K562 (cell line): ENCODE results near the gene ZWINT. TPM values are rescaled to one million over a fixed set of nuclear protein-coding genes. Genes with fewer than 3 reads are reported as not detected.

Experiments
- ATF7 ChIP-seq: fragments of 450-650 bp; IDR thresholded peaks from 2 replicates; pipeline ENCODE4 v1.7.1; 2014; ENCODE audit warnings: mild to moderate bottlenecking, moderate library complexity
- CHD1 ChIP-seq: fragments of 200-600 bp; sonication (generic); IDR thresholded peaks from one replicate; pipeline ENCODE4 v1.6.1; 2012; ENCODE audit warnings: mild to moderate bottlenecking, moderate library complexity, low read length, inconsistent platforms
- CXXC5 ChIP-seq: fragments of 250-450 bp; sonication (Bioruptor Pico); IDR thresholded peaks from 2 replicates; pipeline ENCODE4 v1.8.0; 2022; ENCODE audit warnings: inconsistent platforms, mild to moderate bottlenecking, moderate library complexity
- DNMT1 ChIP-seq: fragments of 450-650 bp; IDR thresholded peaks from 2 replicates; pipeline ENCODE4 v1.6.1; 2016; ENCODE audit warnings: antibody characterized with exemption, mild to moderate bottlenecking
- DPF2 ChIP-seq: fragments of 450-650 bp; IDR thresholded peaks from 2 replicates; pipeline ENCODE4 v1.6.1; 2016
- FUS ChIP-seq: fragments of 200-400 bp; formaldehyde crosslinking; optimal IDR thresholded peaks from 2 replicates; pipeline ENCODE3; 2017; ENCODE audit warnings: low read depth, low read length
- MAFG ChIP-seq: fragments of 450-650 bp; conservative IDR thresholded peaks from 2 replicates; pipeline ENCODE4 v1.6.1; 2016; ENCODE audit warnings: missing genetic modification characterization, missing compliant biosample characterization
- MAFK ChIP-seq: IDR thresholded peaks from 2 replicates; pipeline ENCODE4 v1.6.1; 2011; ENCODE audit warnings: low read length, improper control_type of control experiment
- MED1 ChIP-seq: sonication (generic); formaldehyde crosslinking; IDR thresholded peaks from 2 replicates; pipeline ENCODE4 v1.8.1; 2023; ENCODE audit warnings: missing genetic modification reagents, borderline replicate concordance
- MIER1 ChIP-seq: fragments of 450-650 bp; IDR thresholded peaks from 2 replicates; pipeline ENCODE4 v1.6.1; 2016; ENCODE audit warnings: antibody characterized with exemption, mild to moderate bottlenecking, low read depth
- OTX1 ChIP-seq: fragments of 450-650 bp; formaldehyde crosslinking; IDR thresholded peaks from 2 replicates; pipeline ENCODE4 v1.4.0; 2022; ENCODE audit warnings: mild to moderate bottlenecking
- PHB ChIP-seq: fragments of 250-450 bp; sonication (Bioruptor Pico); IDR thresholded peaks from 2 replicates; pipeline ENCODE4 v1.5.0; 2021
- PTRF ChIP-seq: fragments of 450-650 bp; IDR thresholded peaks from 2 replicates; pipeline ENCODE4 v1.6.1; 2016; ENCODE audit warnings: mild to moderate bottlenecking, missing genetic modification characterization, missing compliant biosample characterization
- SAFB2 ChIP-seq: fragments of 200-400 bp; formaldehyde crosslinking; IDR thresholded peaks from 2 replicates; pipeline ENCODE4 v1.6.1; 2018; ENCODE audit warnings: borderline replicate concordance, low read length, low read depth, moderate library complexity; ENCODE audit not compliant: severe bottlenecking
- SUPT5H ChIP-seq: fragments of 450-650 bp; IDR thresholded peaks from 2 replicates; pipeline ENCODE4 v1.6.1; 2016
- TCF7 ChIP-seq: sonication (generic); IDR thresholded peaks from 2 replicates; pipeline ENCODE4 v1.6.1; 2016; ENCODE audit warnings: antibody characterized with exemption, borderline replicate concordance
- ZBED1 ChIP-seq: IDR thresholded peaks from 2 replicates; pipeline ENCODE4 v1.6.1; 2014
- ZNF12 ChIP-seq: sonication (generic); formaldehyde crosslinking; IDR thresholded peaks from 2 replicates; pipeline ENCODE4 v1.4.0; 2020; ENCODE audit warnings: mild to moderate bottlenecking, missing genetic modification reagents
- ZNF224 ChIP-seq: sonication (generic); formaldehyde crosslinking; IDR thresholded peaks from 2 replicates; pipeline ENCODE4 v1.8.0; 2022; ENCODE audit warnings: mild to moderate bottlenecking, missing genetic modification reagents
- ZNF316 ChIP-seq: fragments of 450-650 bp; IDR thresholded peaks from 2 replicates; pipeline ENCODE4 v1.6.1; 2016
- polyA plus RNA-seq, 8 experiments: library from polyadenylated mRNA; depleted of rRNA in 4 of 8; stranded (reverse) in 5 of 8; unstranded in 3 of 8; fragments of >200 nt; fragmentation: Nextera tagmentation in 2 of 8; fragmentation: Illumina TruSeq in 1 of 8; extraction: Ambion mirVana in 2 of 8; extraction: Trizol in 1 of 8; gene quantifications; 2 replicates each; pipeline versions ENCODE4 v1.2.1 to v1.2.3, GENCODE V29; 2011 to 2014; ENCODE audit warnings: inconsistent platforms in 1 of 8, missing spikeins in 1 of 8
- total RNA-seq, 7 experiments: library from RNA; depleted of rRNA in 6 of 7; stranded (reverse); fragments of >200 nt in 6 of 7; fragmentation: Illumina TruSeq in 2 of 7; extraction: Trizol in 2 of 7; gene quantifications; 2 replicates each; pipeline versions ENCODE4 v1.2.1 to v1.2.3, GENCODE V29; 2011 to 2021; ENCODE audit warnings: low replicate concordance in 1 of 7
- TF ChIP-seq, protein P1 (sequence below): sonication (generic); formaldehyde crosslinking; IDR thresholded peaks from 2 replicates; pipeline ENCODE4 v1.8.0; 2022; ENCODE audit warnings: missing genetic modification reagents, mild to moderate bottlenecking, borderline replicate concordance

The ZWINT gene
- total and polyA plus RNA-seq, 9 of the 15 experiments (the other 6 are each of a cell fraction or from before 2014, with no cell fraction given): 122 to 245 (median 160) TPM

DNA sequence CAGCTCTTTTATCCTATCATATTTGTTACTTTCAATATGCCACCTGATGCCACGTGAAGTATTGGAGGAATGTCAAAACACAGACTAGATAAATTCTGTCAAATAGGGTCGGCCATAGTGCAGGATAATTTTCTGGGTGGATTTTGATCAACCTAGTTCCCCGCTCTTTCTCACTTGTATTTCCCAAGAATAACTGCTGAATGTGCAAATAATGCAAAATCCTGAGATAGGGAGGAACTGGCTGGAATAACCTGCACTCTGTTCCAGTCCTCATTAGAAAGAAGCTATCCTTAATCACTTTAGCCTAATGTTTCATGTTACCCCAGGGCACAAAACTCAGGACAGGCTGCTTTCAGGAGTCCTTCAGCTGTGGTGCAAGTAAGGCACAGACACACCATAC, 33.9 kb downstream of the ZWINT start (continued):
- TF ChIP-seq TCF7 (no peak), ZNF12 (CRISPR knock-in tag) (no peak), PTRF (tag) (no peak), FUS (no peak), DNMT1 (no peak), MAFG (tag) (peak; percentile 31; the same call in 1 of the 2 replicates), MIER1 (no peak), MAFK (peak; percentile 70), DPF2 (no peak), ATF7 (no peak), MED1 (no peak), ZNF224 (no peak), ZNF316 (peak; percentile 55; the same call in 1 of the 2 replicates), CHD1 (no peak), PHB (CRISPR knock-in tag) (no peak), OTX1 (no peak), CXXC5 (CRISPR knock-in tag) (no peak), SUPT5H (no peak), SAFB2 (no peak), ZBED1 (no peak)
- TF ChIP-seq, protein P1, sequence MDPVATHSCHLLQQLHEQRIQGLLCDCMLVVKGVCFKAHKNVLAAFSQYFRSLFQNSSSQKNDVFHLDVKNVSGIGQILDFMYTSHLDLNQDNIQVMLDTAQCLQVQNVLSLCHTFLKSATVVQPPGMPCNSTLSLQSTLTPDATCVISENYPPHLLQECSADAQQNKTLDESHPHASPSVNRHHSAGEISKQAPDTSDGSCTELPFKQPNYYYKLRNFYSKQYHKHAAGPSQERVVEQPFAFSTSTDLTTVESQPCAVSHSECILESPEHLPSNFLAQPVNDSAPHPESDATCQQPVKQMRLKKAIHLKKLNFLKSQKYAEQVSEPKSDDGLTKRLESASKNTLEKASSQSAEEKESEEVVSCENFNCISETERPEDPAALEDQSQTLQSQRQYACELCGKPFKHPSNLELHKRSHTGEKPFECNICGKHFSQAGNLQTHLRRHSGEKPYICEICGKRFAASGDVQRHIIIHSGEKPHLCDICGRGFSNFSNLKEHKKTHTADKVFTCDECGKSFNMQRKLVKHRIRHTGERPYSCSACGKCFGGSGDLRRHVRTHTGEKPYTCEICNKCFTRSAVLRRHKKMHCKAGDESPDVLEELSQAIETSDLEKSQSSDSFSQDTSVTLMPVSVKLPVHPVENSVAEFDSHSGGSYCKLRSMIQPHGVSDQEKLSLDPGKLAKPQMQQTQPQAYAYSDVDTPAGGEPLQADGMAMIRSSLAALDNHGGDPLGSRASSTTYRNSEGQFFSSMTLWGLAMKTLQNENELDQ: no peak
